GM12872 (cell line): ENCODE measurements around the gene TRNAU1AP.

Experiments used
- TF ChIP-seq, protein P1 (sequence below): IDR thresholded peaks from 3 replicates; pipeline ENCODE4 v1.5.1; 2011; ENCODE audit warnings: low read depth, mild to moderate bottlenecking, low read length, moderate library complexity; ENCODE audit not compliant: insufficient read depth

The TRNAU1AP gene

DNA sequence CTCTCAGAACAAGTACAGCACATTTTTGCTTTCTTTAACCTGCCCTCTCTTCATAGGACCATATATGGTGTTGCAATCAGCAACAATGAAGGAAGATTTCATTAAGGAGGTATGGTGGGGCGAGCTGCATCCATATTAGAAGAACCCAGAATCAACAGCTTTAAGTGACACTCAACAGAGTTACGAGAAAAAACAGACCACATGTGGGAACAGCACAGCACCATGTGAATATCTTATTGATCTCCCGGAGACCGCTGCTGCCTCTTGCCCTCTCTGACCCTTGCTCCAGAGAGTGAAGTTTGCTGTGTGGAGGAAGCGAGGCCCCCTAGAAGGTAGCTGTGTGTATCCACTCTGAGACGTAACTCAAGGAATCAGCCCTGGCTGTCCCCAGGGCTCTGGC lies 52.1 kb downstream of the TRNAU1AP start:
- TF ChIP-seq, protein P1, sequence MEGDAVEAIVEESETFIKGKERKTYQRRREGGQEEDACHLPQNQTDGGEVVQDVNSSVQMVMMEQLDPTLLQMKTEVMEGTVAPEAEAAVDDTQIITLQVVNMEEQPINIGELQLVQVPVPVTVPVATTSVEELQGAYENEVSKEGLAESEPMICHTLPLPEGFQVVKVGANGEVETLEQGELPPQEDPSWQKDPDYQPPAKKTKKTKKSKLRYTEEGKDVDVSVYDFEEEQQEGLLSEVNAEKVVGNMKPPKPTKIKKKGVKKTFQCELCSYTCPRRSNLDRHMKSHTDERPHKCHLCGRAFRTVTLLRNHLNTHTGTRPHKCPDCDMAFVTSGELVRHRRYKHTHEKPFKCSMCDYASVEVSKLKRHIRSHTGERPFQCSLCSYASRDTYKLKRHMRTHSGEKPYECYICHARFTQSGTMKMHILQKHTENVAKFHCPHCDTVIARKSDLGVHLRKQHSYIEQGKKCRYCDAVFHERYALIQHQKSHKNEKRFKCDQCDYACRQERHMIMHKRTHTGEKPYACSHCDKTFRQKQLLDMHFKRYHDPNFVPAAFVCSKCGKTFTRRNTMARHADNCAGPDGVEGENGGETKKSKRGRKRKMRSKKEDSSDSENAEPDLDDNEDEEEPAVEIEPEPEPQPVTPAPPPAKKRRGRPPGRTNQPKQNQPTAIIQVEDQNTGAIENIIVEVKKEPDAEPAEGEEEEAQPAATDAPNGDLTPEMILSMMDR: no peak

DNA sequence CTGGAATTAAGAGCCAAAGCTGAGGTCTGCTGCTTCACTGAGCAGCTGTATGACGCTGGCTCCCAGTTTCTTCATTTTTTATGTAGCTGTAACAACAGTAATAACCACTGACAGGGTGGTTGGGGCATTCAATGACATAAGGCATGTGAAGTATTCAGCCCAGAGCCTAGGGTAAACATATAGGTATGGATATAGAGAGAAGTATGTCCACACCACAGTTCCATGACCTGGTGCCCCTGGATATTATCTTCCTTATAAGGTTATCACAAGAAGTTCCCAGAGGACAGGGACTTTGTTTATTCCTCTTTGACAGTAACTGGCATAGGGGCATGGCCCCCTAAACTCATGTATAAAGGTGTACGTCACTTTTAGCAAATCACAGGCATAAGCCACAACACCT lies 53.9 kb downstream of the TRNAU1AP start:
- TF ChIP-seq, protein P1: no peak

DNA sequence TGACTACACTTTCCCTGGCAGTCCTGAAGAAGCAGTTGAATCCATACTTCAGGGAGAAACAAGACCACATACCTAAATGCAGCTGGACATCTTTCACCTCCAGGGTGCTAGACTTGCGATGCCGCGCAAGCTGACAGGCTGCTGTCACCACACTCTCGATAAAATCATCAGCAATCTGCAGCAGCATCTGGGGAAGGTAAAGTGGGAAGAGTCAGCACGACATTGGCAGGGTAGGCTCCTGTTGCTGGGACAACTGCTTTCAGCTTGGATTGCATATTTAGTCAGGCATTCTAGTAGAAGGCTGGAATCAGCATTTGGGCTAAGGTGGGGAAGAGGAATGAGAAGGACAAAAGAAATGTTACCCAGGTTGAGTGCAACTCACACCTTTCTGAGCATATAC lies 60.3 kb downstream of the TRNAU1AP start:
- TF ChIP-seq, protein P1: no peak
